HG02973 (cell line): Measurements from ENCODE around the gene TRIM52.
A peak's percentile ranks its signal among the peaks of the same experiment; 100 is the strongest.
"Not testable (repeated sequence)": the region's sequence is repeated elsewhere in the genome, so short reads cannot be mapped to it uniquely, and the experiment has no call there.

Experiments used
- ATAC-seq: cut with Tn5 transposase; IDR thresholded peaks from one replicate; pipeline ENCODE4 v1.9.1; 2021; ENCODE audit warnings: moderate library complexity; ENCODE audit not compliant: unreplicated experiment

Gene TRIM52

DNA sequence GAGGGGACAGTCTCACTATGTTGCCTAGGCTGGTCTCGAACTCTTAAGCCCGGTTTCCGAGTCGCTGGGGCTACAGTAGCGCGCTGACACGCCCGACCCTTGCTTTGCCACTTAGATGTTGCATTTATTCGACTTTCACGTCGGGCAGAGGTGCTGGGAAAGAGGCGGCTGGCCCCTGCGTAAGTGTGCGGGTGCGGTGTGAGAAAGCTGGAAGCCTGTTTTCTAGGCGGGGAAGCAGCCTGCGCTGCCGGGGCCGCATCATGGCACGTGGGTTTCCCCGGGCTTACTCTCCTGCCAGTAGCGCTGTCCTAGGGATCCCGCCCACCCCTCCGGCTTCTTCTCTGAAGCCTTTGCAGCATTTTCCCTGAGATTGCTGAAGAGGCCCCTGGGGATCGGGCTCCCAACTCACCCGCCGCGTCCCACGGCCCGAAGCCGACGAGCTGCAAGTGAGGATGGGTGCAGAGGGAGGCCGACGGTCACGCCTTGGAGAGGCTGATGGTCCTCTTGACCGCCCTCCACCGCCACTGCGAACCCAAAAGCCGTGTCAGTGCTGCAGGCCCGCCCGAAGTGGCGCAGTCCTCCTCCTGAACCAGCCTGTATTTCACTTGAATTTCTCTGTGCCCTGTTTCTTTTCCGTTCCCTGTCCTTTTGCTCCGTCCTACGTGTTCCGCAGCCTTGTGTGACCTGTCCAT lies 43.7 kb downstream of the TRIM52 start:
- ATAC-seq: peak; percentile 16

DNA sequence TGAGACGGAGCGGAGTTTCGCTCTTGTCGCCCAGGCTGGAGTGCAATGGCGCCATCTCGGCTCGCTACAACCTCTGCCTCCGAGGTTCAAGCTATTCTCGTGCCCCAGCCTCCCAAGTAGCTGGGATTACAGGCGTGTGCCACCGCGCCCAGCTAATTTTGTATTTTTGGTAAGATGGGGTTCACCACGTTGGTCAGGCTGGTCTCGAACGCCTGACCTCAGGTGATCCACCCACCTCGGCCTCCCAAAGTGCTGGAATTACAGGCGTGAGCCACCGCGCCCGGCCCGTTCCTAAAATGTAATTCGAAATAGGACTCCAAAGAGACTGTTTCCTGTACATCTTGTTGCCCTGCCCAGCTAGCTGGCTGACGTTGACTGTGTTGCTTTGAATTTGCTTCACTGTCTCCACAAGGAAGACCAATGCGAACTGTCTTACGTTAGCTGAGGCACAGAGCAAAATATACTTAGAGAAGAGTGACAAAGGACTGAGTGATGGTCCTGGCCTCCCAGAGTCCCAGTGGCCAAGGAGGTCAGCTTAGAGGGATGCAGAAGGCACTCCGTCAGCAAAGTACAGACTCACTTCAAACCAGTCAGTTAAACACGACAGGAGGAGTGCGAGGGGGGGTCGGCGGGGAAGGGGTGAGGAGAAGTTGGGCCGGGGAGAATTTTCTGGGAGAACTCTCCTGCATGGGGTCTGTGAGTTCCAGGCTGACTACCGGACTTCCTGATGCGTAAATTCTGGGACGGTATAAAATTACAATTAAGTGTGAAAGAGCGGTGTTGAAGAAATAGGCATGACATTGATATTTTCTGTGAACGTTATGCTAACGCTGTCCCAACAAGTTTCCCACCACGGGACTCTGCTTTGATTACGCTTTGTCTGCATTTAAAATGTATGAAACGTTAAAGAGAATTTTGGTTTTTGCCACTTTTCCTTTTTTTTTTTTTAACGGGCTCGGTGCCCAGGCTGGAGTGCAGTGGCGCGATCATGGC lies 44.6 kb downstream of the TRIM52 start:
- no peak for ATAC-seq

DNA sequence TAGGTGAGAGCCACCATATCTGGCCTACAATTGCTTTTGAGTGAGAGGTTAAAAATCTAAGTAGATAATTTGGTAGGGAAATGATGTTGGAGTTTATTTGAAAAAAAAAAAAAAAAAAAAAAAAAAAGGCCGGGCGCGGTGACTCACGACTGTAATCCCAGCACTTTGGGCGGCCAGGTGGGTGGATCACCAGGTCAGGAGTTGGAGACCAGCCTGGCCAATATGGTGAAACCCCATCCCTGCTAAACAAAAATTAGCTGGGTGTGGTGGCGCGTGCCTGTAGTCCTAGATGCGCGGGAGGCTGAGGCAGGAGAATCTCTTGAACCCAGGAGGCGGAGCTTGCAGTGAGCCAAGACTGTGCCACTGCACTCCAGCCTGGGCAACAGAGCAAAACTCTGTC lies 46.7 kb downstream of the TRIM52 start:
- not testable (repeated sequence) for ATAC-seq

- no peak for ATAC-seq
Measured at GRCh38 chr5:181212934-181213333, 48.0 kb downstream of the TRIM52 start.

DNA sequence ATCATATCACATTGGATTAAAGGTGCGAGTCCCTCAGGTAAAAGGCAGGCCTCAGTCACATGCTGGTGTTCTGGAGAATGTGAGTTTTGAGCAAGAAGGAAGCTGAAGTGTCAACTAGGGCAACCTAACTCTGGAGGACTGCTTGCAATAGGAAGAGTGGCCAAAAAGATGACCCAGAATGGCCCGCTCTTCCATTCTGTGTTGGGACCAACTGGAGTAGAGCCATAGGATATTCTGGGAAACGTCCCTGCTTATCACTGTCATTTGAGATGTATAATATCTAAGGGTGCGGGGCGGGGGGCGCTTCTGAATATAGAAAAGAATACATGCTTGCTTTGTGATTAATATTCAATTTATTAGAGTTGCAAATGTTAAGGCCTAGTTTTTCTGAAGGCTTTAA lies 48.9 kb downstream of the TRIM52 start:
- no peak for ATAC-seq

DNA sequence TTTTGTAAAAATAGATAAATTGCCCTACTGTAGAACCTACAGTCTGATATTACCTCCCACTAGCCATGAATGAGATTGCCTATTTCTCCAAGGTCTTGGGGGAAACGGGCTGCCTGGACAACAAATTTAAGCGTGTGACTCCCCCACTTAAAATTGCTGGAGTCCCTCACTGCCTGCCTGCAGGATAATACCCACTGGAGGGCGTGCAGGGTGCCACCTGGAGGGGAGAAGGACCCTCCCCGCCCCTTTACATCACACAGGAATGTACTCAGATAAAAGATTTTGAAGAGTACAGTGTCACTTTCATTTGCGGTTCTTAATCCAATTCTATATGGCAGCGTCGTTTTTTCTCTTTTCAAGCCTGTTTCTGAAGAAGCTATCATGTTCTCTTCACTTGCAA lies 49.7 kb downstream of the TRIM52 start:
- no peak for ATAC-seq

DNA sequence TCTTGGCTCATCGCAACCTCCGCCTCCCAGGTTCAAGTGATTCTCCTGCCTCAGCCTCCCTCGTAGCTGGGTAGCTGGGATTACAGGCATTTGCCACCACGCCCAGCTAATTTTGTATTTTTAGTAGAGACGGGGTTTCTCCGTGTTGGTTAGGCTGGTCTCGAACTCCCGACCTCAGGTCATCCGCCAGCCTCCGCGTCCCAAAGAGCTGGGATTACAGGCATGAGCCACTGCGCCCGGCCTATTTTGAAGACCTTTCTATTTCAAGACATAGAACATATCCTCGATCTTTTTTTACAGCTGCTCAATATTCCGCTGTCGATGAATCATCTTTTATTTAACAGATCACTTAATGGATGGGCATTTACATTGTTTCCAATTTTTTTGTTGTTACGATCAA lies 50.2 kb downstream of the TRIM52 start:
- not testable (repeated sequence) for ATAC-seq

- not testable (repeated sequence) for ATAC-seq
Measured at GRCh38 chr5:181210148-181210547, 50.8 kb downstream of the TRIM52 start.

GRCh38 chr5:181209006-181209405 lies 51.9 kb downstream of the TRIM52 start:
- not testable (repeated sequence) for ATAC-seq

GRCh38 chr5:181207960-181208253 lies 53.0 kb downstream of the TRIM52 start:
- no peak for ATAC-seq

DNA sequence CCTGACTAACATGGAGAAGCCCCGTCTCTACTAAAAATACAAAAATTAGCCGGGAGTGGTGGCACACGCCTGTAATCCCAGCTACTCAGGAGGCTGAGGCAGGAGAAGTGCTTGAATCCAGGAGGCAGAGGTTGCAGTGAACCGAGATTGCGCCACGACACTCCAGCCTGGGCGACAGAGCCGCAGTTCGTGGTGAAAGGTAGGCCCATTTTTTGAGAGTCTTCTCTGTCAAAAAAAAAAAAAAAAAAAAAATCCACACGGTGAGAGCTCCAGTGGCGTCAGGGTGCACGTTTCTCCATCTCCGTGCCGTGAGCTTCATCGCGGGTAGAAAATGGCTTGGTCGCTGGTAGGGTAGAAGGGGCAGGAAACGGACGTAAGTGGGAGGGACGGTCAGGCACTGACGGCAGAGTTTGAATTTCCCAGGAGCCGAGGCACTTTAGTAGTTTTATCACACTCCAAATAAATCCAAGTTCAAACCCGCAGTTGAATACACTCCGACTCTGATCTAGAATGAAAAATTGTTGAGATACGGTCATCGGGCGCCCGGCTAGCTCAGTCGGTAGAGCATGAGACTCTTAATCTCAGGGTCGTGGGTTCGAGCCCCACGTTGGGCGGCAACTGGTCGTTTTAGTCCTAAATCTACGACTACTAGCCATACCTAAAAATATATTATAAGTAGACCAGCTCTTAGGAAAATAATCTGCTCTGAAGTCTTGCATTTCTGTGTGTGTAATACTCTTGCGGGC lies 53.6 kb downstream of the TRIM52 start:
- ATAC-seq: no peak

- ATAC-seq: no peak
Measured at GRCh38 chr5:181205761-181206649, 54.9 kb downstream of the TRIM52 start.
